ENCODE measurements around the gene EVI5L.
A peak's percentile ranks its signal among the peaks of the same experiment; 100 is the strongest.

The EVI5L gene

DNA sequence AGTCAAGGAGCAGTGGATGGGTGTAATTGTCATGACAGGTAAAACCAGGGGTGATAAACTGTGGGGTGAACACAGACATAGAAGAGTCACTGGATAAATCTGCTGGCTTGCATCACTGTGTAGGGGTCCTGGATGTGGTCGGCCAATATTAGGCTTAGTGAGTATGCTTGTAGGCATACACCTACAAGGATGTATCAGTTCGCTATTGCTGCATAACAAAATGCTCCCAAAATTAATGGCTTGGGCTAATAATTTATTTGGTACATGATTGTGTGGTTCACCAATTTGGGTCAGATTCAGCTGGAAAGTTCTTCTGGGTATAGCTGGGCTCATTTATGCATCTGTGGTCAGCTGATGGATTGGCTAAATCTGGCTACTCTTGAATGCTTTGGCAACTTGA is 11.2 kb upstream of the EVI5L start:
- DNase-seq: no peak

GRCh38 chr19:7819337-7819736 is 10.7 kb upstream of the EVI5L start:
- no peak for DNase-seq

- DNase-seq: no peak
Observed at GRCh38 chr19:7820588-7820987, 9.4 kb upstream of the EVI5L start.

DNA sequence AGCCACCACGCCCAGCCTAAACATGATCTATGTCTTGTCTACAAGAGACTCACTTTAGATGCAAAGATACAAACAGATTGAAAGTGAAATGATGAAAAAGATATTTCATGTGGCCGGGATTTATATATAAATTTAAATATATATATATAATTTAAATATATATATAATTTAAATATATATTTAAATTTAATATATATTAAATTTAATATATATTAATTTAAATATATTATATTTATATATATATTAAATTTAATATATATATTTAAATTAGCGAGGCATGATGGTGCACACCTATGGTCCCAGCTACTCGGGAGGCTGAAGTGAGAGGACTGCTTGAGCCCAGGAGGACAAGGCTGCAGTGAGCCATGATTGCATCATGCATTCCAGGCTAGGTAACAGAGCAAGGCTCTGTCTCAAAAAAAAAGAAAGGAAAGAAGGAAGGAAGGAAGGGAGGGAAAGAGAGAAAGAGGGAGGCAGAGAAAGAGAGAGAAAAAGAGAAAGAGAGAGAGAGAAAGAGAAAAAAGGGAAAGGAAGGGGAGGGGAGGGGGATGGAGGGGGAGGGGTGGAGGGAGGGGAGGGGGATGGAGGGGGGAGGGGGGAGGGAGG is 7.0 kb upstream of the EVI5L start:
- no peak for DNase-seq

DNA sequence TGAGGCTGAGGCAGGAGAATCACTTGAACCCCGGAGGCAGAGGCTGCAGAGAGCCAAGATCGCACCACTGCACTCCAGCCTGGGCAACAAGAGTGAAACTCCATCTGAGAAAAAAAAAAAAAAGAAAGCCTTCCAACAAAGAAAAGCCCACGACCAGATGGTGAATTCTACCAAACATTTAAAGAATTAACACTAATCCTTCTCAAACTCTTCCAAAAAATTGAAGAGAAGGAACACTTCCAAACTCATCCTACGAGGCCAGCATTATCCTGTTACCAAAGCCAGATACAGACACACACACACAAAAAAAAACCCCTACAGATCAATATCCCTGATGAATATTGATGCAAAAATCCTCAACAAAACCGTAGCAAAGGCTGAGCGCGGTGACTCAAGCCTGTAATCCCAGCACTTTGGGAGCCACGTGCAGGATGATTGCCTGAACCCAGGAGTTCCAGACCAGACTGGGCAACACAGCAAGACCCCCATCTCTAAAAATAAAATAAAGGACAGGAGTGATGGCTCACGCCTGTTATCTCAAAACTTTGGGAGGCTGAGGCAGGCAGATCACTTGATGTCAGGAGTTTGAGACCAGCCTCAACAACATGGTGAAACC is 6.2 kb upstream of the EVI5L start:
- no peak for DNase-seq

DNA sequence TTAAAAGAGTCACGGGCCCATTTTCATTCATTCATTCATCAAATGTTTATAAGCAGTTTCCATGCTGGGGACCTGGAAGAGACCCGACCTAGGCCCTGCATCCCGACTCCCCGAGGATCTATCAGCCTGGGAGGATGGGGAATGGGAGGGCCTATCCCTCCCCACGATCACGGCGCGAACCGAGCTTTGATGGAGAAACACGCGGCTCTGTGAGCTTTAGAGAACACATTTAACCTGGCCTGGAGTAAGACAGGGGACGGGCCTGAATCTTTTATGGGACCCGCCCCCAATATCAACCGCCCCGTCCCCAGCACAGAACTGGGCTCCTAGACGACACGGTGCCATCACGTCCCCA is 875 bp upstream of the EVI5L start:
- DNase-seq: no peak

DNA sequence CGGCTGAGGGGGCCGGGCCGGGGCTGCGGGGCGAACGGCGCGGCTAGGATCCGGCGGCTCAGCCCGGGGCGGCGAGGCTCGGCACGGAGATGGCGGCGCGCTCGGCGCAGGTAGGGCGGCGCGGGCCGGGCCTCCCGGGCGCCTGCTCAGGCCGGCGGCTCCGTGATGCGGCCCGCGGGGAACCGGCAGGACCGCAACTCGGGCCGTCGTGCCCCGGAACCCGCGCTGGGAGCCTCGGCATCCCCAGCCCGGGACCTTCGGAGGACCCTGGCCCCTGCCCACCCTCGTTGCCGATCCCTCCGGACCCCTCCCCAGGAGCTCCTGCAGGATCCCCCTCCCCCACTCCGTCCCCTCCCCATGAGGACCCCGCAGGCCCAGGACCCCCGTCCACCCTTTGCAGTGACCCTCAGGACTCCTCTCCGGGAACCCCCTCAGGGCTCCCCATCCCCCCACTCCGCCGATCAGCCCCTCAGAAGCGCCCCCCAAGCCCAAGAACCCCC is 304 bp downstream of the EVI5L start:
- DNase-seq: no peak

GRCh38 chr19:7830823-7831222 is 805 bp downstream of the EVI5L start:
- DNase-seq: no peak

DNA sequence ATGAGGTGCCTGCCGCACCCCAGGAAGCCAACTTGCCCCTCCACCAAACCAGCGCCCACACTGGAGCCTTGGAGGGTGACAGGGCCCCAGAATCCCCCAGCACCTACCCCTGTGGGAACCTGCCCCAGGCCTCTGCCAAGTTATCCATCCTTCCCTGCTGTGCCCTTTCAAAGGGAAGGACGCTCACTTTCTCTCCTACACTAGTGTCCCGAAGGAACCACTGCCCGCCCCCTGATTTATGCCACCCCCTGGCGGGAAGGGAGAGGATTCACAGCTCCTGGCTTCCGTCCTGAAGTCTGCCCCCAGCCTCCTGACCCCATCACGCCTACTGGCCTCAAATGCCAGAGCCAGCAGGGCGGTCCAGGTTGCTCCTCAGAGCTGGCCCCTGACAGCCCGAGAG is 1.4 kb downstream of the EVI5L start:
- DNase-seq: no peak

DNA sequence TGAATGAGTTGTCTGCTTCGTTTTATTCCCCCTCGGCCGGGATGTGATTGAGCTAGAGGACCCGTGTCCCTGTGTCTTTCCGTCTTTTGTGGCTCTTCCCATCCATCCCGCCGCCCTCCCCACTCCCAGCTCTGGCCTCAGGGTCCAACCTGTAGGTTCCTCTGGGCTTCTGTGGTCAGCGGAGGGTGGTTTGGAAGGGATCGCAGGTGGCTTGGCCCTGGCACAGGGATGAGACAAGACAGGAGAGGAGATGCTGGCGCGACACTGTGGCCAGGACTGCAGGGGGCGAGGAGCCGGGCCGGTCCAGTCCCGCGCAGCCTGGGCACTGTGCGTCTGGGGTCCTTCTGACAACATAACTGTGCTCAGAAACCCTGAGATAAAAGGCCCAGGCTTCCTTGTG is 2.0 kb downstream of the EVI5L start:
- DNase-seq: no peak

DNA sequence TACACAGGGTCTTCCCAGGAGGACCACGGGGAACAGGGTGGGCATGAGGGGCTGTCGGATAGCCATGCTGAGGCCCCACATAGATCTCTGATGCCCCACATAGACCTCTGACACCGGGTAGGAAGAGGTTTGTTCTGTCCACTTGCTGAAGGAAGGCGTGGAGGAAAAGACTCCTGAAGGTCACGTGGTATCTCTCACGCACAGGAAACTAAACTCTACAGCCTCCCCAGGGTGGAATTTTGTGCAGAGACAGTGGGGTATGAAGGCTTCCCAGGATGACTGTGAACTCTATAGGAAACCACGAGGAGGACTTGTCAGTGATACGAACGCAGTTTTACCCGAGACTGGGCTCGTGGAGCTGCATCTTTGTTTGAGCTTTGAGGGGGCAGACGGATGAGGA is 2.8 kb downstream of the EVI5L start:
- DNase-seq: no peak

DNA sequence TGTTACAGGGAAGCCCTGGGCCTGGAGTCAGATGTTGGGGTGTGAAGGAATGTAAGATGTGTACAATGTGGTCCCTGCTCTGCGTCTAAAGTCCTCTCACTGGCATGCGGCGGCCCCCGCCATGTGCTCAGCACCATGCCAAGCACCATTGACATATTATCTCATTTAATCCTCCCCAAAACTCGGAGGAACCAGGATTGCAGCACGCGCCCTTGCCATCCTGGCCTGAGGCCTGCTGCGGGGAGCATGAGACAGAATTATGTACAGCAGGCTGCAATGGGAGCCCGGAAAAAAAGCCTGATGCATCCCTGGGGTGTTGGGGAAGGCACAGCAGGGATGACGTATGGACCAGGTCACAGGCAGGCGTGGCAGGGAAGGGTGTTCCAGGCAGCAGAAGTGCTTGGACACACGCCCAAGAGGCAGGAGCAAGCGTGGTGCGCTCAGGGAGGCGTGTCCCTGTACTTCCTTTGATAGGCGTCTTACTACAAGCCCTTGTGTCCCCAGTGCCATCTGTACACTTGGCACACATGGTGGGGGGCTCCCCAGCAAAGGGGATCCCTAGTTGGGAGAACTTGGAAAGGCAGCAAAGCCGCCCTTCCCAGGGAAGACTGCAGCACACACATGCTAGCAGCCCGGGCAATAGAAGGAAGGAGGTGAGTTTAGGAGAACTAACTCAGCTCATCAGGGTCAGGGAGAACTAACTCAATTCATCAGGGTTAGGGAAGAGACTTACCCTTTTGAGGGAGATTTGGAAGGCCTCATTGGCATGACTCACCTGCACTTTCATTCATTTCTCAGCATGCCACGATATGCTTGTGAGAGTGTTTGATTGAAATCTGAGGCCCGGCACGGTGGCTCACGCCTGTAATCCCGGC is 3.4 kb downstream of the EVI5L start:
- peak; percentile 79 for DNase-seq

GRCh38 chr19:7839476-7839875 is 9.5 kb downstream of the EVI5L start:
- no peak for DNase-seq

DNA sequence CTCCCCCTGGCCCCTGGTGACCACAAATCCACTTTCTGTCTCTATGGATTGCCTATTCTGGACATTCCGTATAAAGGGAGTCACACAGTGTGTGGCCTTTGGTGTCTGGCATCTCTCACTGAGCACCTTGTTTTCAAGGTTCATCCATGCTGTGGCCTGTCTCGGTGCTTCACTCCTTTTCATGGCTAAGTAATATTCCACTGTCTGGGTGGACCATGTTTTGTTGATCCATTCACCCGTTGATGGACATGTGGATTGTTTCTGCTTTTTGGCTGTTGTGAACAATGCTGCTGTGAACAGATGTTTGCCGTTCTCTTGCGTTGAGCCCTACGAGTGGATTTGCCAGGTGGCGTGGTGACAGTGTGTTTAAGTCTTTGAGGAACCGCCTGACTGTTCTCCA is 10.6 kb downstream of the EVI5L start:
- DNase-seq: no peak

DNA sequence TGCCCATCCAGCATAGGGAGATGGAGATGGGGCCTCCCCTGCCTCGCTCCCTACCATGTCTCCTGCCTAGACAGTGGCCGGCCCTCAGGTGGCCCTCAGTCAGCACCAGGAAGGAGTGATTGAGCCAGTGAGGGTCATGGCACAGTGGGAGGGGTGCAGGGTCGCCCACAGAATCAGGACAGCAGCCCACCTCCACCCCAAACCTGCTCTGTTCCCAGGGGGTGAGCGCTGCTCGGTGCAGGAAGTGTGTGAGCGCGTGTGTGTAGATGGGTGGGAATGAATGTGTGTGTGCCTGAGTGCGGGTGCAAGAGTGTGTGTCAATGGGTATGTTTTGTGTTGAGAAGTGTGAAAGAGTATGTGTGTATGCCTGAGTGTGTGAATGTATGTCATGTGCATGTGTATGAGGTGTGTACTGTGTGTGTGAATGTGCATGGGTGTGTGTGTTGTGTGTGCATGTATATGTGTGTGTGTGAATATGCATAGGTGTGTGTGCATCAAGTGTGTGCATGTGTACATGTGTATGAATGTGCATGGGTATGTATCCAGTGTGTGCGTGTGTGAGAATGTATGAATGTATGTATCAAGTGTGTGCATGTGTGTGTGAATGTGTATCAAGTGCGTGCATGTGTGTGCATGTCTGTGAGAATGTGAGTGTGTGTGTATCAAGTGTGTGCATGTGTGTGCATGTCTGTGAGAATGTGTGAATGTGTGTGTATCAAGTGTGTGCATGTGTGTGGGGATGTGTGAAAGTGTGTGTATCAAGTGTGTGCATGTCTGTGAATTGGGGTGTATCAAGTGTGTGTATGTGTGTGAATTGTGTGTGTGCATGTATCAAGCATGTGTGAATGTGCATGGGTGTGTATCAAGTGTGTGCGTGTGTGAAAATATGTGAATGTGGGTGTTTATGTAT is 12.0 kb downstream of the EVI5L start:
- no peak for DNase-seq

DNA sequence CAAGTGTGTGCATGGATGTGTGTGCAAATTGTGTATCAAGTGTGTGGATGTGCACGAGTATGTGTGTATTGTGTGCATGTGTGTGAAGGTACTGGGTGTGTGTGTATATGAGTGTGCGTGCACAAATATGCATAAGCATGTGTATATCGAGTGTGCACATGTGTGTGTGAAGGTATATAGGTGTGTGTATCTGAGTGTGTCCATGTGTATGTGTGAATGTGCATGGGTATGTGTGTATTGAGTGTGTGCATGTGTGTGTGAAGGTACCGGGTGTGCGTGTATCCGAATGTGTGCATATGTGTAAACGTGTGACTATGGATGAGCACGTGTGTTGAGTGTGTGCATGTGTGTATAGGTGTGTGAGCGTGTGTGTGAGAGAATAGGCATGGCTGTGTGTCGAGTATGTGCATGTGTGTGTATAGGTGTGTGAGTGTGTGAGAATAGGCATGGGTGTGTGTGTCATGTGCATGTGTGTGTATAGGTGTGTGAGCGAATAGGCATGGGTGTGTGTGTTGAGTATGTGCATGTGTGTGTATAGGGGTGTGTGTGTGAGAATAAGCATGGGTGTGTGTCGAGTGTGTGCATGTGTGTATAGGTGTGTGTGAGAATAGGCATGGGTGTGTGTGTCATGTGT is 12.8 kb downstream of the EVI5L start:
- no peak for DNase-seq

- no peak for DNase-seq
Observed at GRCh38 chr19:7843521-7843920, 13.5 kb downstream of the EVI5L start.

GRCh38 chr19:7844405-7844804 is 14.4 kb downstream of the EVI5L start:
- no peak for DNase-seq

- no peak for DNase-seq
Observed at GRCh38 chr19:7844951-7845350, 14.9 kb downstream of the EVI5L start.

DNA sequence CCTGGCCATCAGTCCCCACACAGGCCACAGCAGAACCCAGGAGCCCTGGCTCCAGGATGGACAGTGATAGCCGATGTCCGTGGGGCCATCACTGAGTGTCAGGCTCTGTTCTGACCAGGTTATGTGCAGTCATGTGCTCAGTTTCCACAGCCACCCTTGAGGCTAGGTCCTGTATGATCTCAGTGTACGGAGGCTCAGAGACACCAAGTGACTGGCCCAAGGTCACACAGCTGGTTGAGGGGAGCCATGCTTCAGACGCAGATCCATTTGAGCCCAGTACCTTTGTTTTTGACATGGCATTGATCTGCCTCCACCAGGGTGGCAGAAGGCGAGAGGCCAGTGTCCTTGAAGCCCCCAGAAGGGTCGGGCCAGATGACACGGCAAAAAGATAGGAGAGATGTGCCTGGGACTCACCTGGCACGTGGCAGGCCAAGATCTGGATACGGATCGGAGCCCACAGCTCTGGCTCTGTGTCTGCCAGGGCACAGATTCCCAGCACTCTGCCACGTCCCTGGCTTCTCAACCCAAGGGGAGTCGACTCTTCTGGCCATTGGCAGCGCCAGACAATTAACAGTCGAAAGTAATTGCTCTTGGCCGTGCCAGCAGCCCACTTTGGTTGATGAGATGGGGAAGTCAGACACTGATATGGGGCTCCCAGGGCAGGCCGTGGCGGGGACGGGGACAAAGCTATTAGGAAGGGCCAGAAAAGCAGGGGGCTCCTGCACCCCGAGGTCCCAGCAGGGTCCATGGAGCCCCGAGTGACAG is 15.6 kb downstream of the EVI5L start:
- no peak for DNase-seq

DNA sequence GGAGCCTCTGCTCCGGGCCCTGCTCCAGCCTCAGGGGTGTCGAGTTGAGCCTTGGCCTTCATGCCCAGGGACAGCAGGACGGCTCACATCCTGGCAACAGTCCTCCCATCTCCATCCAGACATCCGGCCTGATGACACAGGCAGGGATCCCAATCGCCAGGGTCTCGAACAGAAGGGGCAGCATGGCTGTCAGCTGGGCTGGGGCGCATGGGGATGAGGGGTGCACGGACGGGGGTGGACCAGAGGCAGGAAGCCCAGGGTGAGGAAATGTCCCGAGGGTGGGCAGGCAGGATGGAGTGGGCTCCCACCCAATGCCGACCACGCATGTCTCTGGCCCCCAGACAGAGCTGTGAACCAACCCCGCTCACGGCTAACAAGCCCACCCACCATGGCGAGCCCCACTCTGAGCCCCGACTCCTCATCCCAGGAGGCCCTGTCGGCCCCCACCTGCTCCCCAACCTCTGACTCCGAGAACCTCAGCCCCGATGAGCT is 16.2 kb downstream of the EVI5L start:
- DNase-seq: no peak

GRCh38 chr19:7847664-7848063 is 17.6 kb downstream of the EVI5L start:
- no peak for DNase-seq
